Small intestine (tissue), 7 donors: ENCODE data around the gene CDHR5. TPM values are rescaled to one million over a fixed set of nuclear protein-coding genes. Genes with fewer than 3 reads are reported as not detected.
A peak's percentile ranks its signal among the peaks of the same experiment; 100 is the strongest.
"Not testable (repeated sequence)": the region's sequence is repeated elsewhere in the genome, so short reads cannot be mapped to it uniquely, and the experiment has no call there.

ENCODE experiments used
- DNase-seq, 2 donors: peaks; one replicate each; pipeline versions ENCODE4 v3.0.0 to v3.0.0-alpha.2; 2013
- FAIRE-seq: peaks from 2 replicates; lab custom pipeline; 2012; peaks lifted over from hg19 to GRCh38; lab: Jason Lieb, UNC
- H3K27ac ChIP-seq, 3 donors: one replicate each; pipeline ENCODE4 v1.5.1; 2013; ENCODE audit warnings: low read length in 2 of 3, mild to moderate bottlenecking in 2 of 3, control low read depth in 1 of 3, inconsistent platforms in 1 of 3, low read depth in 1 of 3, moderate library complexity in 1 of 3
- H3K27me3 ChIP-seq, 3 donors: one replicate each; pipeline ENCODE4 v1.6.1; 2013; ENCODE audit warnings: low read length in 3 of 3, inconsistent platforms in 1 of 3; ENCODE audit not compliant: control insufficient read depth in 3 of 3, insufficient read depth in 3 of 3
- H3K36me3 ChIP-seq, 3 donors: one replicate each; pipeline ENCODE4 v1.6.1; 2013; ENCODE audit warnings: low read length in 3 of 3, inconsistent platforms in 1 of 3, low read depth in 1 of 3, mild to moderate bottlenecking in 1 of 3, moderate library complexity in 1 of 3; ENCODE audit not compliant: control insufficient read depth in 3 of 3, insufficient read depth in 2 of 3
- H3K4me1 ChIP-seq, 3 donors: one replicate each; pipeline ENCODE4 v1.6.1; 2013; ENCODE audit warnings: low read length in 2 of 3, inconsistent platforms in 1 of 3, low read depth in 1 of 3, mild to moderate bottlenecking in 1 of 3, moderate library complexity in 1 of 3; ENCODE audit not compliant: control insufficient read depth in 3 of 3, insufficient read depth in 2 of 3
- H3K4me3 ChIP-seq, 3 donors: one replicate each; pipeline ENCODE4 v1.5.1; 2013; ENCODE audit warnings: low read length in 3 of 3, control low read depth in 1 of 3, inconsistent platforms in 1 of 3, low read depth in 1 of 3, mild to moderate bottlenecking in 1 of 3, moderate library complexity in 1 of 3
- H3K9me3 ChIP-seq, 2 donors: one replicate each; pipeline ENCODE4 v1.6.1; 2013; ENCODE audit warnings: low read depth in 1 of 2, low read length in 1 of 2; ENCODE audit not compliant: control insufficient read depth in 2 of 2, insufficient read depth in 1 of 2
- WGBS, 3 donors: extraction: QIAGEN DNeasy Blood & Tissue Kit; methylation state at CpG; one replicate each; pipeline ENCODE4 v1.1.7; 2013; 5-methylcytosine and 5-hydroxymethylcytosine counted together
- polyA plus RNA-seq, 4 donors: library from polyadenylated mRNA; stranded (reverse) in 3 of 4; unstranded in 1 of 4; fragments of 200-250 nt in 3 of 4; fragments of 120-200 nt in 1 of 4; gene quantifications; one replicate each; pipeline versions ENCODE4 v1.2.1 to v1.2.3, GENCODE V29; 2013
- donor health status: healthy with polysubstance abuse.
- donor health status: control.
- donor health status: control.
- donor health status: Bipolar disorder and iron deficiency.
- donor health status: healthy.

The CDHR5 gene
- polyA plus RNA-seq, 4 donors, result 112 to 1,182 (median 936) TPM

DNA sequence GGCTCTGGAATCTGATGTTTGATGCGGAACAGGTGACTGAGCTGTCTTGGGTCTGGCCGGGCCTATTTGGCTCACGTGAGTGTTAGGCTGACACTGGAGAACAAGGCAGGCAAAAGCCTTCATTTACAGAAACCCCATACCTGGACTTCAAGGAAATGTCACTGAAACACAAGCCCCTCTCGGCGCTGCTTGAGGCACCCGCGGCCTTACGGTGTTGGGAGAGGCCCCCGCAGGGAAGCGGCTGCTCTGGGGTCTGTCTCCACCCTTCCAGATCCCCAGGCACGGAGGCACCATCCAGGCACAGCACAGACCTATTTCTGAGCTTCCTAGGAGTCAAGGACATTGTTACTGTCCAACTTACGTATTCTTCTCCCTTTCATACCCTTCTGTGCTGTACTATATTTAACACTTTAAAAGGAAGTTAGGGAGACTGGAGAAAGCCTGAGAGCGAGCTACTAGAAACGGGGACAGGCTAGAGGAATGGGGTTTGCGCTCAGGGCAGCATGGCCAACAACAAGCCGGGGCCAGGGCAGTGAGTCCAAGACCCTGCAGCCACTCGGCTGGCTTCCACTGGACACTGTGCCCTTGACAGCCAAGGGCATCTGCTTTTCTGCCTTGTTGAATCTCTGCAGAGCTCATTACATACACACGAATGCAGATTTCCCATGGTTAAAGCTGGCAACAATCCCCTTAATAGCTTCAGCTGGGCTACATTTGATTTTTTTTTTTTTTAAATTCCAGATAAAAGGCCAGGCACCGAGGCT lies 36.1 kb upstream of the CDHR5 start:
- Histone ChIP-seq H3K27me3 (no peaks in the 10 kb centered on the region), H3K4me3 (no peak overlapping the region), H3K27ac (no peak overlapping the region), H3K36me3 (peaks cover 0 to 79% (median 2%) of the 10 kb centered on the region in 3 donors), H3K4me1 (peaks cover 4 to 21% (median 8%) of the 10 kb centered on the region in 3 donors), H3K9me3 (no peaks in the 10 kb centered on the region)
- 90 to 92% (median 90%) methylated on average over 19 of the region's 19 CpGs for WGBS, 3 donors
- no peak for FAIRE-seq
- no peak for DNase-seq

DNA sequence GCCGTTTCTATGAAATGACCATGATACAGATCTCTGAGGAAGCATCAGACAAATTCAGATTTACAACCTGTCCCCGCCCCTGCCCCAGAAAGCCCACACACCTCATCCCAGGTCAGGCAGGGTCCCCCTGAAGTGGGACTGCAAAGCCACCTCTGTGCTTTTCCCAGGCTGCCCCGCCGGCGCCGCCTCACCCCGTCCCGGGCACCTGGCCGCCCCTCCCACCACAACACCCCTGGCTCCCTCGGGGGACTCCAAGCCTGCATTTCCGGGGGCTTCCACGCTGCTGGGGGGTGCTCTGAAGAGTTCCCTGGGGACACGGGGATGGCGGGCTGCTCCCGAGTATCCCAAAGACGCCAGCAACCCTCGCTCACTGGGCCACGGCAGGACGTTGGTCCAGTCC lies 35.5 kb upstream of the CDHR5 start:
- DNase-seq, result no peak
- 76 to 85% (median 85%) methylated on average over 19 of the region's 19 CpGs for whole genome bisulfite sequencing, 3 donors
- no peak for FAIRE-seq
- peaks cover 0 to 73% (median 2%) of the 10 kb centered on the region in 3 donors for H3K36me3 ChIP-seq
- H3K4me3 ChIP-seq, result no peak overlapping the region
- H3K9me3 ChIP-seq, result no peaks in the 10 kb centered on the region
- H3K27me3 ChIP-seq, result no peaks in the 10 kb centered on the region
- H3K27ac ChIP-seq, result peak overlapping the region in 1 of 3 donors; percentile 77
- peaks cover 4 to 27% (median 8%) of the 10 kb centered on the region in 3 donors for H3K4me1 ChIP-seq

DNA sequence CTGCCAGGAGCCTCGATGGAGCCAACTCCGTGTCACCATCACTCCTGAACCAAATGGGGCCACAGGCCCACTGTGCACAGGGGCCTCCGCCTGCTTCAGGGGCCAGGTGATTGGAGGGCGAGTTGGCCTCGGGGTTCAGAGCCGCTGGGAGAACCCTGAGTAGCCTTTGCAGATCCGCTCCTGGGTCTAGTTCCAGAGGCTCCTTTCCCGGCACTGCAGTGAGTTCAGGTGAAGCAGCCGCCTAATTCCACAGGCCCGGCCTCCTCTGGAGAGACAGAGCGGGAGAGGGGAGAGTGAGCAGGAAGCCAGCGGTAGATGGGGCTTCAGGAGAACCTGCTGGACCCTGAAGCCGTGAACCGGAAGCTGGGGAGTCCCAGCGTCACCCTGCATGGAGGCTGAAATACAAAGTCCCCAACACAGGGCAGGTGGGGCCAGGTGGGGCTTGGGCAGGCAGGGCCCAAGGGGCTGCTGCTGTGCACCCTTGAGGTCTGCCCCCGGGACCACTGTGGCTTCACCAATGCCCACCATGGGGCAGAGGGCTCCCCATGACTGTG lies 34.9 kb upstream of the CDHR5 start:
- DNase-seq (peak in 1 of 2 donors; percentile 70), FAIRE-seq (no peak)
- H3K4me1 ChIP-seq, result peaks cover 4 to 34% (median 8%) of the 10 kb centered on the region in 3 donors
- no peaks in the 10 kb centered on the region for H3K9me3 ChIP-seq
- WGBS, 3 donors, result 47 to 86% (median 70%) methylated on average over 16 of the region's 16 CpGs
- no peak overlapping the region for H3K4me3 ChIP-seq
- H3K27me3 ChIP-seq, result no peaks in the 10 kb centered on the region
- peaks cover 0 to 71% (median 2%) of the 10 kb centered on the region in 3 donors for H3K36me3 ChIP-seq
- H3K27ac ChIP-seq, result peak overlapping the region in 2 of 3 donors; percentile 17 to 77

DNA sequence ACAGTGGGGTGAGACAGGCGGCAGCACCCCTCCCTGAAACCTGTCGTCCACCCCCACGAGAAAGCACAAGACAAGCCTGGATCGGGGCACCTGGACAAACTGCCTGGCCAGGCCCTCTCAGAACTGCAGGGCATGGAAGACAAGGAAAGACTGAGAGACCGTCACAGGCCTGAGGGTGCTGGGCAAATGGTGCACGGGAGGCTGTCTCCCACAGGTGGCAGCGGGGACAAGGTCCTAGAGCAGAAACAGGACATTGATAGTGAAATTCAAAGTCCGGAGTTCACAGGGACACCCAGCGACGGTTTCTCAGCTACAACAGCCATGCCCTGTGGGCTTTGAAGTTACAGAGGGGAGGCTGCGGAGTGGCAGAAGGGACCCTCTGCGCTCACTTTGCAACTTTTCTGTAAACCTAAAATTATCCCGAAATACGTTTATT lies 33.0 kb upstream of the CDHR5 start:
- DNase-seq (peak; percentile 83 to 94), FAIRE-seq (no peak)
- Histone ChIP-seq H3K4me1 (peaks cover 4 to 39% (median 10%) of the 10 kb centered on the region in 3 donors), H3K9me3 (no peaks in the 10 kb centered on the region), H3K27me3 (no peaks in the 10 kb centered on the region), H3K36me3 (peaks cover 0 to 72% (median 2%) of the 10 kb centered on the region in 3 donors), H3K4me3 (no peak overlapping the region), H3K27ac (peak overlapping the region; percentile 52 to 93 (median 84))
- 15 to 65% (median 35%) methylated on average over 14 of the region's 14 CpGs for WGBS, 3 donors

DNA sequence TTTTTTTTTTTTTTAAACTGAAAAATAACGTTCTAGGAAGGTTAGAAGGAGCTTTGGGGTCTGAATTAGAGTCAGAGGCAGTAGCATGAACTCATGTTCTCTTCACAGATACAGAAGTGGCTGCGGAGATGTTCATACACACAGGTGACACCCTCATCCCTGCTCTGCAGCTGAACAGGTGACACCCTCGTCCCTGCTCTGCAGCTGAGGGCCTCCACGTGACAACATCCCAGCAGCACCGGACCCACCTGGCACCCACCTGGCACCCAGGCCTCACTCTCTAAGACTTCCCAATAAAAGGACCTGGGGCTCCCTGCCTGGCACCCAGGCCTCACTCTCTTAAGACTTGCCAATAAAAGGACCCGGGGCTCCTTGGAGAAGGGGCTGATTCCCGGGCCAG lies 32.1 kb upstream of the CDHR5 start:
- Histone ChIP-seq H3K27me3 (no peaks in the 10 kb centered on the region), H3K36me3 (peaks cover 0 to 65% (median 2%) of the 10 kb centered on the region in 3 donors), H3K27ac (peak overlapping the region; percentile 52 to 93 (median 84)), H3K4me3 (no peak overlapping the region), H3K4me1 (peaks cover 4 to 39% (median 10%) of the 10 kb centered on the region in 3 donors), H3K9me3 (no peaks in the 10 kb centered on the region)
- WGBS, 3 donors, result 22 to 59% (median 47%) methylated on average over 7 of the region's 7 CpGs
- FAIRE-seq (no peak), DNase-seq (peak in 1 of 2 donors; percentile 53)

DNA sequence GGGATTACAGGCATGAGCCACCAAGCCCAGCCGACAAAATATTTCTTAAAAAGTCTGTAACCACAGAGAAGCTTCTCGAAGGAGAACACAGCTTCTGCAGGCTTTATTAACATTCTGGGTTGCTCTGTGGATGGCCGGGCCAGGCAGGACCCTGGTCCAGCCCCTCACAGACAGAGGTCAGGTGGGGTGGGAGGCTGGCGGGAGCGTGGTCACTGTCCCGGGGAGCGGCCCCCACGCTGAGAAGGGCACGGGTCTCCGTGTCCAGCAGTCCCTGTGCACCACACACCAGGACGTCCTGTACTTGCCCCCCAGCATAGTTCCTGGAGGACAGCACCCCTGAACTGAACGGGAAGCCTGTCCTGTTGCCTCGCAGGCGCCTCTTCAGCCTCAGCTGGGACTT lies 31.7 kb upstream of the CDHR5 start:
- DNase-seq, result no peak
- no peak for FAIRE-seq
- WGBS, 3 donors, result 75 to 88% (median 75%) methylated on average over 14 of the region's 14 CpGs
- H3K27ac ChIP-seq, result peak overlapping the region in 1 of 3 donors; percentile 93
- H3K27me3 ChIP-seq, result no peaks in the 10 kb centered on the region
- peaks cover 0 to 62% (median 2%) of the 10 kb centered on the region in 3 donors for H3K36me3 ChIP-seq
- H3K4me3 ChIP-seq, result no peak overlapping the region
- H3K4me1 ChIP-seq, result peaks cover 4 to 39% (median 10%) of the 10 kb centered on the region in 3 donors
- no peaks in the 10 kb centered on the region for H3K9me3 ChIP-seq

DNA sequence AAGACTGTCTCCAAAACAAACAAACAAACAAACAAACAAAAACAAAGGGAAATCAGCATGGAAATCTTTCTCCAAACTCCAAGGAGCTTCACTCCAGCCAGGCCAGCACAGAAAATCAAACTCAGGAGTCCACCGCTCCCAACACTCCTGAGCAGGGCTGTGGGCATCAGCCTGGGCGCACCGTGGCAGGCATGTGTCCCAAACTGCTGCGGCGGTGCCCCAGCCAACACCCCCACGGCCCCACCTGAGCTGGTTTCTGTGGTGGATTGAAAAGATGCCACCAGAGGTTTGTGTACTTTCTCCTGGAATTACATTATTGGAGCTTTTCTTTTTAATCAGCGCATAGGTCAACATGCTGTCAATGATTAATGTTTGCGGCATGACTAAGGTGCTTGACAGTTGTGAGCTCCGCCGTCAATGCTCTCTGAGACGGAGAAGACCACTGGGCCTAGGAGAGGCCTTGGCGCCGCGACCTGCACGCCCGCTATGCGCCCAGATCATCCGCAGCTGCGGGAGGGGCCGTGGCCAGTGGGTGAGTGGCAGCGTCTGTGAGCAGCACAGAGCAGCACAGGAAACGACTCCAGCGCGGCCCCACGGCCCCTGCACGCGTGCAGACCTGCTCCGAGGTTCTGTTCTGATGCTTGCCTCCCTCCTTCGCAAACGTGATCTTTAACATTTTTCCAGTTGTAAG lies 30.4 kb upstream of the CDHR5 start:
- Histone ChIP-seq H3K9me3 (no peaks in the 10 kb centered on the region), H3K27me3 (no peaks in the 10 kb centered on the region), H3K4me3 (peak overlapping the region in 1 of 3 donors; percentile 26), H3K27ac (peak overlapping the region; percentile 47 to 89 (median 71)), H3K36me3 (peaks cover 0 to 62% (median 0%) of the 10 kb centered on the region in 3 donors), H3K4me1 (peaks cover 4 to 39% (median 10%) of the 10 kb centered on the region in 3 donors)
- WGBS, 3 donors, result 12 to 67% (median 46%) methylated on average over 30 of the region's 30 CpGs
- FAIRE-seq, result no peak
- DNase-seq, result peak; percentile 88 to 91

DNA sequence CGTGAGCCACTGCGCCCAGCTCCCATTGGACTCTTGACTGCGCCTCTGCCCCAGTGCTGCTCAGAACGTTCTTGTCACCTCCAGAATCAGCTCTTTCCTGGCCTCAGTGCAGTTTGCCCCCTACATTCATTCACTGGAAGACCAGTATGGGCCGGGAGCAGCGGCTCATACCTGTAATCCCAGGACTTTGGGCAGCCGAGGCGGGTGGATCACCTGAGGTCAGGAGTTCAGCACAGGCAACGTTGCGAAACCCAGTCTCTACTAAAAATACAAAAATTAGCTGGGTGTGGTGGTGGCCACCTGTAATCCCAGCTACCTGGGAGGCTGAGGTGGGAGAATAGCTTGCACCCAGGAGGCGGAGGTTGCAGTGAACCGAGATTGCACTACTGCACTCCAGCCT lies 29.7 kb upstream of the CDHR5 start:
- peaks cover 0 to 62% (median 0%) of the 10 kb centered on the region in 3 donors for H3K36me3 ChIP-seq
- DNase-seq, result peak; percentile 24 to 87
- 38 to 74% (median 64%) methylated on average over 11 to 12 of the region's 12 CpGs for WGBS, 3 donors
- FAIRE-seq, H3K27me3 ChIP-seq, H3K9me3 ChIP-seq, H3K4me3 ChIP-seq: not testable (repeated sequence)
- H3K4me1 ChIP-seq, result peaks cover 4 to 39% (median 10%) of the 10 kb centered on the region in 3 donors
- H3K27ac ChIP-seq, result peak overlapping the region in 1 of 3 donors; percentile 89
